ENCODE data around the gene CAPN9.

DNA sequence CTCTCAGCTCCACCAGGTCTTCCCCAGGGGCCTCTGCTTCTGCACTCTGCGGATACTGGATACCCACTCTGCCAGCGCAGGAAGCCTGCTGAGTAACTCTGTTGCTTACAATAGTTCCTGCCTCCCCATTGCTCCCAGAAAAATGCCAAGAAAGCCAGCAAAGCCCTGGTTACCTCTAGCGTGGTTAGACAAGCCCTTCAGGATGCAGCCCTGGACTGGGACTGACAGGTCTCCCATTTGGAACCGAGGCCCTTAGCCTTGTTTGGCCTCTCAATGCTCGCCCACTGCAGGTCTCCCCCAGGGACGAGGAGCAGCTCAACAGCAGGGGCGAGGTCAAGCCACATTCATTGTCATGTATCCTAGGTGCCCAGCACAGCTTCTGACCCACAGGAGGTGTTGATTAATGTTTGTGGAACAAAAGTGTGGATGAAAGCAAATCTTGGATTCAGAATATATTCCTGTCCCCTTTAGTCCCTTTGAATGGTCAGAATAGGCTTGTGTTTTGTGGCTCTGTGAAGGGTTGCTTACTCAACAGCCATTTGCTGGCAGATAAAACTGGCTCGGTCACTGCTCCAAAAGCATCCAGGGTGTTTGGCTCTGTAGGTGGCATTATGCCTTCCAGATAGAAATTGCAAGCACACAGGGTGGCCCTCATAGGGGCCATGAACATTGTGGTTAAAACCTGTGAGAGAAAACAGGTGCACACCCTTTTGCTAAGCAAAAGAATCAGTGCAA is 62.2 kb downstream of the CAPN9 start:
- no peak for TF ChIP-seq CTCF (IDR thresholded peaks at IDR 0.05)
- TF ChIP-seq POLR2A (IDR thresholded peaks at IDR 0.05) = no peak

All from adrenal gland (tissue), 5 donors.